Hepatic stellate cell (primary cell): ENCODE data around the gene FBP2.

Experiments
- DNase-seq: peaks from one replicate; pipeline ENCODE4 v3.0.0; 2011; ENCODE audit warnings: low spot score

Gene FBP2

DNA sequence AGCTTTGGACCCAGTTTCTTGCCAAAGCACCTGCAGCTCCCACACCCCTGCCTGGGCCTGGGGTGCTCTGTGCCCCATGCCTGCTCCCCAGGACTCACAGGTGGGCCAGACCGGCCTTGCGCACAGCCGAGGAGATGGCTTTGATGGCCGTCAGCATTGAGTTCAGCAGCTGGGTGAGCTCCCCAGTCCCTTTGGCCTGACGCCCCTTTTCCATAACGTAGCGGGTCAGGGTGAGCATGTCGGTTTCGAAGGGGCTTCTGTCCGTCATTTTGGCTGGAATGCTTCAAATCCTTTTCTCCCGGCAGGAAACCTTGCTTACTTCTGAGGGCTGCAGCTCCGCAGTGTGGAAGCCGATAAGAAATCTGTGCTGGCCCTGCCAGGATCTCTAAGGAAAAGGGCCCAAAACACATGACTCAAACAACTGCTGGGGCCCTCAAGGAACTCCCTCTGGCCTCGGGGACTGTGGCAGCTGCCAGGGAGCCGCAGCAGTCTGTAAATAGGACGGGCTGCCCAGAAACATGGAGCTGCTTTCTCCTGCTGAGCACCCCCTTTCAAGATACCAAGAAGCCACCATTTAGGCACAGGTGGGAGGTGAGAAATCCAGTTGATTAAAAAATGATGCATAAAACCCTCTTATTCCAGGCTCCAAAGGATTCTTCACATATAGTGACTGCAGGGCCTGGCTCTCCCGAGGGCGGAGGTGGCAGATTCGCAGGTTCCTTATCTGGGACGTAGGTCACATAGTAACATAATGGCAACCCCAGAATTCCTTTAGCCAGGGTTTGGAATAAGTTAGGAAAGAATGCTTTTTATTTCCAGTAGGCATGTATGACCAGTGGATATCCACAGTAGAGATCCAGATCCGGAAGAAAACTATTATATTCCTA, at the start of gene FBP2:
Gene FBP2 (minus strand): TSS at position 366 of the 887 bp plus-strand sequence. CDS start 98 bp downstream, at position 268.
- DNase-seq, result no peak

DNA sequence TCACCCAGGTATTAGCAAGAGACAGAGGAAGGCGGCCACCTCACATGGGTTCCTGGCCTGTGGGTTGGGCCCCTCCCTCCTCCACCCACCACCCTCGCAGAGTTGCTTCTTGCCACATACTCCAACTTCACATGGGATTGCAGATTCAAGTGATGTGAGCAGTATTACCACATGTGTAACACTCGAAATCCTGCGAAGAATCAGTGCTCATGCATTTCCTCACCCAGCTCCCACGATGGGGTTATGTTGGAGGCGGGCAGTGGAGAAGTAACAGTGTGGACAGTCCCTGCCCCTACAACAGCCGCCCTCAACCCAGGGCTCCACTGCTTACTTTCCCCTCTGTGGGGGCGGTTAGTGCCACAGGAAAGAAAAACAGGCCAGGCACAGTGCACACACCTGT, 49.6 kb upstream of the FBP2 start:
- DNase-seq, result no peak

DNA sequence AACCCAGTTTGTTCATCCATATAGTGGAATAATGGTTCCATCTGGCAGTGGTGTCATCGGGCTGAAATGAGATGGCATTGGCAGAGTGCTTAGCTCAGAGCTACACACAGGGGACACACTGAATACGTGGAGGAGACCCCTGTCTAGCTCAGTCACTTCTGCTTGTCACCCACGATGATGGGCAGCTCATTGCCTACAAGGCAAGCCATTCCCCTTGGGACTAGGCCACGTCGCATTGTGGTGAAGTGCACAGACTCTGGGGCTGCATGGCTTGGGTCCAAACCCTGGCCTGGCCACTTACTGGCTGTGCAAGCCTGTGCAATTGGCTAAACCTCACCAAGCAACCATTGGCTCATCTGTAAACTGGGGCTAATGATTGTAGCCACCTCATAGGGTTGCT, 48.9 kb upstream of the FBP2 start:
- no peak for DNase-seq

DNA sequence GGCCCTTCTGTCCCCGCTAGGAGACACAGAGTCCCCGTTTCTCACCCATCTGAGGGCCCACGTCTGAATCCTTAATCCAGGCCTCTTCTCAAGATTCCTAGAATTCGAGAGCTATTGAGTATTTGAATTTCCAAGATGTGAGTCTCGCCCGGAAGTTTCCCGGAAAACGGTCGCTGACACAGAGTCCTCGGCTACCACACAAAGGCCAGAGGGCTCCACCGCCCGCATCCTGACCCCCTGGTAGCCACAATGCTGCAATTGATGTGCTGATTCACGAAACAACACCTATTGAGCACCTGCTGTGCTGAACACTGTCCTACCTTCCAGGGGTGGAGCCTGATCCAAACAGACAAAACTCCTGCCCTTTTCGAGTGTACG, 46.4 kb upstream of the FBP2 start:
- no peak for DNase-seq

DNA sequence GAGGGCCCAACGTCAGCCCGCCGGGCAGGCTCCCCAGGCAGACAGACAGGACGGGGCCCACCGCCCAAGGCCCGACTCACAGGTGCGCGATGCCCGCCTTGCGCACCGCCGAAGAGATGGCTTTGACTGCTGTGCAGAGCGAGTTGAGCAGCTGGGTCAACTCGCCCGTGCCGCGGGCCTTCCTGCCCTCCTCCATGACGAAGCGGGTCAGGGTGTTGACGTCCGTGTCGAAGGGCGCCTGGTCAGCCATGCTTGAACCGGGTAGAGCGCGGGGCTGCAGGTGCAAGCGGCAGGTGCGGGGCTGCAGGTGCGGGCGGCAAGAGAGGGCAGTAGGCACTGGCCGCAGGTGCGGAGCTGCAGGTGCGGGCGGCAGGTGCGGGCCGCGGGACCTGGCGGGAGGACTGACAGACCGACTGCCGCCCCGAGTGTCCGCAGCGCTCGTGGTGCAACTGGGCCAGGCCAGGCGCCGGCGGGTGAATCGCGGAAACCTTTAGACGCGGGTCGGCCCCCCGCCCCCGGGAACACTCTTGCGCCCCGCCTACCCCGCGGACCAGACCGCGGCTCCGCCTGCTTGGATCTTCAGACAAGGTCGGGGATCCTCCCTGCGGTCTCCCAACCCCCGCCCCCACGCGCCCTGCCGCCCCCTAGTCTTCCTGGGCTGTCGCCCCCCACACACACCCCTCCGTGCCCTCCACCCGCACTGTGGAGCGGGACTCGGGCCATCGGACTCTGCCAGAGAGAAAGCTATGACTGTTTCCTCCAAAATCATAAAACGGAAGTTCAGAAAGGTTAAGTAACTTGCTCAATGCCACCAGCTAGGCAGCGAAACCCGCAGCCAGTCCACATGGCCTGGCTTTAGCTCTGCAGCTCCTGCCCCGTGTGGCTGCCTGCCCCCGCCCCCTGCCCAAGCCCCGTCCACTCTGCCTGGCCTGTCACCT, 45.7 kb upstream of the FBP2 start, which contains the start of gene FBP1:
Gene FBP1 (minus strand): TSS at position 458 of the 938 bp plus-strand sequence. CDS start 208 bp downstream, at position 250.
- DNase-seq, result no peak

DNA sequence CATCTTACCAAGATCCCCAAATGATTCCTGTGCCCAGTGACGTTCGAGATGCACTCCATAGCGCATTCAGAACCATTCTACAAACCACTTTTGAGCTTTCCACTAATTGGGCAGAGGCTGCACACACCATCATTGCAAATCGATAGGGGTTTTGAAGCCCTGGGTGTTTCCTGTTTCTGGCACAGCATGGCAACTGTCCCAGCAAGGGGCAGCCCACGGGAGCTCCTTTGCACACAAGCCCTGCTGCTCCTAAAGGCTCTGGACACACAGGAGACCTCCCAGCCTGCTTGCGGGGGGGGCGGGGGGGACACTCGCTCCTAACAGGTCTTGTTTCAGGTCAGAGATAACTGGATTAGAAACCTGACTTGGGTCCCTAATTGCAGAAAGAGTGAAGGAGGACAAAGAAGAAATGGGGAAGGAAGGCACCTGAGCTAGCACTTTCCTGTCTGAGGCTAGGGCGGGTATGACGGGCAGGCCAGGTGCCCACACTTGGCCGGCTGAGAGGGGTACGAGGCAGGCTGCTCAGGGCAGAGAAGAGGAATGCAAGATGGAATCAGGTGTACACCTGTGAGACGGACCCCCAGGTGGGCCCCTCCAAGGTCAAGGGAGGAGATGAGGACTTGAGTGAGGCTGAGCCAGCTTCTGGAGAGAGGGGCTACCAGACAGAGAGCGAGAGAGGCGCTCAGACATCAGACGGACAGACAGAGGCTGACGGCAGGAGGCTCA, 44.9 kb upstream of the FBP2 start:
- no peak for DNase-seq

DNA sequence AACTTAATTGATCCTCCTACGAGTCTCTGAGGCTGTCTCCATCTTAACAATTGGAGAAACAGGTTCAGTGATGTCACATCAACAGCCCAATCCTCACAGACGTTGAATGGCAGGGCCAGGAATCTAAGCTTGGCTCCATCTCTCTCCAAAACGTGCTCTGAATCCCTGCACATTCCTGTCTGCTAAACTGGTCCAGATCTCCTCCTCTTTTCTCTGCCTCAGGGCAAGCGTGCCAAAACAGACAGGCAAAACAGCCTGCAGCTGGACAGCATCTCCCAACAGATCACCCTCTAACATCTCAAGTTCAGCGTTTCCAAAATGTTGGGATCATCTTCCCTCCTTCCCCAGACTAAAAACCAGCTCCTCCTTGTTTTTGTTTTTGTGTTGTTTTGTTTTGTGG, 39.1 kb upstream of the FBP2 start:
- no peak for DNase-seq

DNA sequence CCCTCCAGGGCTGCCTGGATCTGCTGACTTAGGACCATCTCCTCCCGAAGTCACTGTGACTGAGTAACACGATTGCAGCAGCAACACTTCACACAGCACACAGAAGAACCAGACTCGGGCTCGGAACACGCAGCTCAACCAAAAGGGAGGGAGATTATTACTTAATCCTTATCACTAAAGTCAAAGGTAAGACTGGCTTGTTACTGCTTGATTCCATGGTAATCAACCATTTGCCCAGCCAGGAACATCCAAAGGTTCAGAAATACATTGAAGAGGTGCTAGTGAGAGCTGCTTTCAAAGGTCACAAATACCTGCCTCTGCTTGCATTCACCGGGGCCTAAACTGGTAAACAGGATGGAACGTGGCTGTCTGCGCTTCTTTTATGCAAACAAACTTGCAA, 38.0 kb upstream of the FBP2 start:
- no peak for DNase-seq

DNA sequence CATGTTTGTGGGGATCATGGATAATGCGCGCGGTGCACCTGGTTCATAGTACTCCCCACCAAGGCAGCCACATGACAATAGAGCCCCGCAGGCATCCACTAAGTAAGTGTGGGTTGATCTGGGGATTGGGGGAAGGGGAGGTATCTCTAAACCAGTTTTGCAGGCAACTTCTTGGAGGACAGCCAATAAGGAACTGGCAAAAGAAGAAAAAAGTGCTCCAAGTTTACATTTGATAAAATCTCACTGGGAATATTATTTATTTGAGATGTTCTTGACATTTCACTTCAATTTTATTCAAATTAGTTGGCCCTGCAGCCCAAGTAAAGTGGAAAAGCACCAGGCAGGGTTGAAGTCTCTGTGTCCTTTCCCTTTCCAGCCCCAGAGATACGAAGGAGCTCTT, 37.2 kb upstream of the FBP2 start:
- DNase-seq, result no peak

DNA sequence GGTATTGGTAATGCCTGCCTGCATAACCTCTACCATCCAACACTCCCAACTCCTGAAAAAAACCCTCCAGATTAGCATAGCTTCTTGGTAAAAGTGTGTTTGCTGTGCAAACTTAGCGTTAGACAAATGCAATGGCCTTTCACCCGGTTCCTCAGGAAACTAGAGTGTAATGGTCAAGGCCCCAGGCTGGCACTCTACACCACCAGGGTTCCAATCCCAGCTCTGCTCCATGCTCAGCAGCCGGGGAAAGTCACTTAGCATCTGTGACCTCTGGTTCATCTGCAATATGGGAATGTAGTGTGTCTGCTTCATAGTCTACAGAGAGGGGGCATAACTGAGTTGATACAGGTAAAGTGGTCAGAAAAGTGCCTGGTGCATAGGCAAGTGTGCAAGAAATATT, 36.7 kb upstream of the FBP2 start:
- DNase-seq, result no peak

DNA sequence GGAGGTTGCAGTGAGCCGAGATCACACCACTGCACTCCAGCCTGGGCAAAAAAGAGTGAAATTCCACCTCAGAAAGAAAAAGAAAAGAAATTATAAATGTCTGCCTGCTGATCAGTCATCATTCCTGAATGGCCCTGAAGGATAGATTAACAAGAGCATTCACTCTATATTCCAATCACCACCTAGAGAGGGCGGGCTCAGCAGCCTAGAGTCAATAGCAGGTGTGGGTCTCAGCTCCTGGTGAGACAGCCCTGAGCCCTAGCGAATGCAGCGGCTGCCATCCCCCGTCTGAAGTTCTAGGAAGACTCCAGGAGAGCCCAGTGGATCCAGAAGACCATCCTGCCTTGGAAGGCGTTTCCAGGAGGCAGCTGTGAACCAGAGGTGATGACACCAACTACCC, 33.7 kb upstream of the FBP2 start:
- no peak for DNase-seq

DNA sequence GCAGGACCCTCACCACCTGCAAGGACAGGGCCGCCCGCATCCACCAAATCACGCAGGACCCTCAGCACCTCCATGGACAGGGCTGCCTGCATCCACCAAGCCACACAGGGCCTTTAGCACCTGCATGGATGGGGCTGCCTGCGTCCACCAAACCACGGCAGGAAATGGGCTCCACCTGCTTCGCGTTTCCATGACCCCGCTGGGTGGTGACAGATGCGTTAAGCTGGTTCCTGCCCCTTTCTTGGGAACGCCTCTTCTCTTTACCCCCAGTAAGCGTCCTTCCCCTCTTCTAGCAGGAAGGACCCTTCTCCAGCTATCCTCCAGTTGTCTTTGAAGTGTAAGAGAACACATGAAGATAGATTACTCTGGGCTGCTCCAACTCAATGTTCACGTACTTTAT, 32.2 kb upstream of the FBP2 start:
- no peak for DNase-seq

DNA sequence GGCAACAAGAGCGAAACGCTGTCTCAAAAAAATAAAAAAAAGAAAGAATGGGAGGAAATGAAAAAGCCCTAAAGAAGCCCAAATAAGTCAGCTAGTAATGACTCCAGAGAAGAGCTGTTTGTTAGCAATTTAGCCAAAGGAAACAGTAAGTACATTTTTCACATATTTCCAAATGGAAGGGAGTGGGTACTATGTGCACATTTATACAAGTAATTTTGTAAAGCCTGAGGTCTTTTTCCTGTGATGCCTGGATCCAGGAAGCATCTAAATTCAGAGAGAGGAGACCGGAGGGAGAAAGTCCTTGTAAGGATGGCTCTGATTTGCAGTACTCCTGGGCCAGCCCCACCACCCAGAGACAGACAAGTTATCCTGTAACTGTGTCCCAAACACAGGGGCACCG, 31.0 kb upstream of the FBP2 start:
- DNase-seq, result no peak

DNA sequence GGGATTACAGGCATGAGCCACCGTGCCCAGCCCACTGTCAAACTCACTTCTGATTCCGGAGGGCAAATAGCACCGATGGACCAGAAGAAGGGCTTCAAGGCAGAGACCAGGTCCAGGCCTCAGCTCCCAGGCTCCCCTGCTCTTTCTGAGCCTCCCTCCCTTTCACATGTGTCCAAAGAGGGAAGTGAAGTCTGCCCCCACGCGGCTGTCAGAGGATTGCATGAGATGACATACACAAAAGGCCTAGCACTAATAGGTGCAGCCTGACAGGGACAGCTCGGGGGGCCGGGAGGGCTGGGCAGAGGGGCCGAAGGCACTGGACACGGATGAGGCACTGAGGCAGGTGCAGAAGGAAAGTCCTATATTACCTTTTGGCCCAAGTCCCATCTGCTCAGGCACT, 29.6 kb upstream of the FBP2 start:
- DNase-seq, result no peak

DNA sequence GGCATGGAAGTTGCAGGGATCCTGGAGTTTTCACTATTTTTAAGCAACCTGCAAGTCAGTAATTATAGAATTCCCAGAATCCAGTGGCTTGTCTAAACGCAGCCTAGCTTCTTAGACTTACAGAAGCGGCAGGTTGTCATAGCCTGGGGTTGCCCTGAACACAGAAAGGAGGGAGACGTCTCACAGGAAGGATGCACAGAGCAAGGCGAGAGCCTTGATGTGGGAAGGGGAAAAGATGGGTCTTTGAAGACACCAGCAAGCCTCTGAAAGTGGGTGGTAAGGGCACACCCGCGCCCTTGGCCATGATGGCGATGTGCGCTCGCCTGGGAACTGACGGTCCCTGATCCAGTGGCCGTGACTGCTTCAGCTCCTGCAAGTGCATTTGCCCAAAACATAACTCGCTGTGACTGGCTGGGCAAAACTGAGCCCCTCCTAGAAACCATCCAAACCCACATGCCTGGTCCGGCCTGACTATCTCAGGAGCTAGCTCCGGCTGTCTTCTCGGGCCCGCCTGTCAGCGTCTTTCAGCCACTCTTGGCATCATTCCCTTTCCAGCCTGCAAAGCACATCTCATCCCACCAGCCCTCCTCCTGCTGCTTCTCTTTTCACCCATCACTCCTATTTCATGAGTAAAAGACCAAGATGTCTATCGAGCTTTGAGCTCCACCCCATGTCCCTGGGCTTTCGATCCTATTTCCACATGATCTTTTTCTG, 28.6 kb upstream of the FBP2 start:
- DNase-seq, result no peak

DNA sequence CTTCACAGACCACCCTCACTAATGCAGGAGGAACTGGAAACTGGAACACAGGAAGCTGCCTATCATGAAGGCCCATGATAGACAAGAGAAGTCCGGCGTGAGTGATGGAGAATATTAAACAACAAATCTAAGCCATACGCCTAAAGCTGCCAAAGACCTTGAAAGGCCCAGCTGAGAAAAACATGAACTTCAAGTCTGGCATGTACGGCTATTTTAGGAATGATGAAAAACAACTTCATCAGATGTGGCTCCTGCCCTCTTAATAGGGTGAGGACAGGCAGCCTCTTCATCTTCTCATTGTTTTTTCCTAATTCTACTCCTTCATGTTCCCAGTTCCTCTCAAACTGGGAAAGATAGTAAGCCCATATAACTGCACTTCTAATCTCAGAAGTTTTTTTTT, 25.4 kb upstream of the FBP2 start:
- no peak for DNase-seq

DNA sequence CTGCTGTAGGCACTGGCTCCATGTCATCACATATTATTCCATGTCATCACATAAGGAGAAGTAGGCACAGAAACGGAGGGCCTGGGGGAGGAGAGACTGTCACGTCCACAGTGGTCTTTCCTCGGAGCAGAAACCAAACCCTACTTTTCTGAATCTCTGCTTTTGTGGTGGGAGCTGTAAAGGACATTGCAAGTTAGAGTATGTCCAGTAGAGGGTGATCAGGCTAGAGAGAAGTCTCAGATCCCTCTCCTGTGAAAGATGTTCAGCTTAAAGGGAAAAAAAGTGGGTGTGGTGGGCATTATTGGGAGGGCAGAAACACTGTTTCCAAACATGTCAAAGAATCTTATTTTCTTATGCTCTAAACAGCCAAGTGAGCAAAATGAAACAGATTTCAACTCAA, 19.4 kb upstream of the FBP2 start:
- no peak for DNase-seq

DNA sequence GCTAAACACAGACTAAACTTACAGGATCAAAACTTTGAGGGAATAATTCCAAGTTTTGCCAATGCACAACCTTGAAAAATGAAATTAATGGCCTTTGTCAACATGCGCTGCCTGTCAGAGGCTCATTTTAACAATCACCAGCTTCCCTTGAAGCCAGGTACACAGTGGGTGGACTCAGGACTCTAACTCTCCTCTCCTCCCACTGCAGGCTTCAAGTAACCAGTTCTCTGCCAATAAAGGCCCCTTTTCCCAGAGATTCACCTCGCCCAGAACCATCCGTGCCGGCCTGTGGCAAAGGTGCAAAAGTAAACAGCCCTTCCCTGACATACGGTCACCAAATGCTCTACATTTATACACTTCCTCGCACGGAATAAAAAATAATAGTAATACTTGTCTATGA, 18.4 kb upstream of the FBP2 start:
- no peak for DNase-seq

DNA sequence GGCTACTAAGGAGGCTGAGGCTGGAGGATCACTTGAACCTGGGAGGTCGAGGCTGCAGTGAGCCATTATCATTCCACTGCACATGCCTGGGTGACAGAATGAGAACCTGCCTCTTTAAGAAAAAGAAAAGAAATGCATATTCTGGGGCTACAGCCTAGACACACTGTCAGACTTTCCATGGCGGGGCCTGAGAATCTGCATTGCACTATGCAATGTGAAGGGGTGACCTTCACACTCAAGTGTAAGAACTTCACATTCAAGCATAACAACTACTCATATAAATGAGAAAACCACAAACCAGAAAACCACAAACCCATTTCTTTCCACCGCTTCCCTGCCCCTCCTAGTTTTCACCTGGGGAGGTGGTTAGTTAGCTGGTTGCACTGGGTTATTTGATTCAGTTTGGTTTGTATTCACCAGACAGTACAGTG, 18.0 kb upstream of the FBP2 start:
- DNase-seq, result no peak

DNA sequence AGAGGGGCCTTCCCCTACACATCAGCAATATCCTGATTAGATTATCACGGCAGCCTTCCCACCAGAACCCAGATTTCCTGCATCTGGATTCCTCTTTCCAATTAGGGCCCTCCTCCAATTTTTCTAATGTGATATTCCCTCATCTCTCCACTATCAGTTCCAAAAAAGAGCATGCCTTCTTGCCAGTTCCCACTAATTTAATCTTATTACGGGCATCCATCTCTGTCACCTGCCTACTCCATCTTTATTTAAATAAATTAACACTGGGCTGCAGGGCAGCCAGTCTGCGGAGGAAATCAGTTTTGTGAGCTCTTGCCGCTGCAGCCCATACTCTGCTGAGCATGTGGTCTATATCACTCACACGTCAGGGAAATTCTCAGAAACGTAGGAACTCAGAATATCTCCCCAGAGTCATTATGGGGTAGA, 16.6 kb upstream of the FBP2 start:
- DNase-seq, result no peak

DNA sequence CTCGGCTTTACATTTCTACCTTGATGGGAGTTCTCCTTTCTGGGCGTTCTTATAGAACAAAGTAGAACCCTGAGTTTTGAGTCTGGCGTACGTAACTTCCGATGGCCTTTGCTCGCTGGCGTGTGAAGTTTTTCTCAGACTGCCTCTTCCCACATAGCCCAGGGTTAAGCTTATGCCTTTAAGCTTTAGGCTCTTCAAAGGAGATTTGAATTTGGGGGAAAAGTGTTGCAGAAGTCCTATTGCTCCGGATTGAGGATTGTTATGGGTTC, 13.7 kb upstream of the FBP2 start:
- DNase-seq, result no peak
